ENCODE results near the gene PAQR8. TPM values are rescaled to one million over a fixed set of nuclear protein-coding genes. Genes with fewer than 3 reads are reported as not detected.

Gene PAQR8
- total and polyA plus RNA-seq, 2 donors (not counting 1 experiment from before 2014, with no cell fraction given) = 2.6 to 6.1 TPM

DNA sequence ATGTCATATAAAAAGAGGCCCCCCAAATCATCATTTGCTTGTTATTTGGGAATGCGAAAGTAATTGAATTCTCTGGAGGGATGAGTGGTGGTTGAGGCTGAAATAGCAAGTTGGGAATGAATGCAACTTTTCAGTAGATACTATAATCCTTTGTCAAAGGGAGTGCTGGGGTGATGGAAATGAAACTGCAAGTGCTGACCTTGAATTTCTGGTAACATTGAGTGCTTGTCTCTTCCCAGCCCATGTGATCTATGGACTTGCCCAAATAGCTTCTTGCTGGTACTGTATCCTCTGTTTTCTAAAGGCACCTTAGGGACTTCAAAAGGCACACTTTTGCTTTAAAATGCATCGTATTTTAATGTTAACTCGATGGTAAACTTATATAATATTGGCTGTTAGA is 14.8 kb downstream of the PAQR8 start:
- Histone ChIP-seq H3K27me3 (ENCODE audit: control insufficient read depth, insufficient read depth, low read length) (no peaks in the 10 kb centered on the region), H3K9ac (ENCODE audit: insufficient read depth, low read length) (no peak overlapping the region), H3K4me2 (ENCODE audit: extremely low read depth, insufficient read depth, low read length) (no peak overlapping the region), H3K9me3 (ENCODE audit: control insufficient read depth, insufficient read depth, low read depth, low read length) (no peaks in the 10 kb centered on the region), H3K4me1 (ENCODE audit: control insufficient read depth, extremely low read depth, insufficient read depth, low read length) (no peaks in the 10 kb centered on the region), H3K36me3 (ENCODE audit: control insufficient read depth, insufficient read depth, low read length) (no peaks in the 10 kb centered on the region), H3K4me3 (replicated peaks in 1 of 4; ENCODE audit: control extremely low read depth in 1 of 4, insufficient read depth in 1 of 4, low read depth in 3 of 4, low read length in 4 of 4) (no peak overlapping the region), H2AFZ (ENCODE audit: low read length) (no peak overlapping the region), H4K20me1 (ENCODE audit: control insufficient read depth, extremely low read depth, insufficient read depth, low read length) (no peaks in the 10 kb centered on the region), H3K27ac (ENCODE audit: insufficient read depth, low read length) (no peak overlapping the region), H3K79me2 (ENCODE audit: control insufficient read depth, insufficient read depth, low read length) (no peaks in the 10 kb centered on the region)
- DNase-seq (ENCODE audit: low read depth in 2 of 2) = no peak
- TF ChIP-seq EZH2 (IDR thresholded peaks at IDR 0.05; ENCODE audit: low read length, missing control alignments) = no peak

DNA sequence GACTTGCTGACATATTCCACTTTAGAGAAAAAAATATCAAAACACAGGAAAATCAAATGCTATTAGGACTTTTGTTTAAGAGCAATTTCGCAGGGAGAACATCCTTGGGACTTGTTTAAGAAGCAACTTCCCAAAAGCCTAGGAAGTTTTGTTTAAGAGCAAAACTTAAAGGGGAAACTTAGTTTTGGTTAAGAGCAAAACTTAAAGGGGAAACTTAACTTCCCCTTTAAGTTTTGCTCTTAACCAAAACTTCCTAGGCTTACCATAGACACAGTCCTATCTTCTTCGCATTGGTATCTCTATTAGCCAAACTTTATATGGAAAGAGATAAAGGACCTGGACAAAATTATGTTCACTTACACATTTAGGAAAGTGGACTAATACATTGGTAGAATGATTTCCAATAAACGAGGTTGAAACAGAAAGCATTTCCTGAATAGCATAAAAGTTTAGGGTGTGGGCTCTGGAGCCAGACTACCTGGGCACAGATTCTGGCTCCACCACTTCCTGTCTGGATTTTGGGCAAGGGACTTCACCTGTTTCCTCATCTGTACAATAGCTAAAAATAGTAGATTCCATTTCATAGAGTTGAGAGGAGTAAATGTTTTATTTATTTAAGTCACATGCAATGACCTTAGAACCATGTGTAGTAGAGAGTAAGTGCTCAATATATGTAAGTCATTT is 15.7 kb downstream of the PAQR8 start:
- H3K79me2 ChIP-seq (ENCODE audit: control insufficient read depth, insufficient read depth, low read length) = no peaks in the 10 kb centered on the region
- H3K9me3 ChIP-seq (ENCODE audit: control insufficient read depth, insufficient read depth, low read depth, low read length) = no peaks in the 10 kb centered on the region
- TF ChIP-seq, protein P1, sequence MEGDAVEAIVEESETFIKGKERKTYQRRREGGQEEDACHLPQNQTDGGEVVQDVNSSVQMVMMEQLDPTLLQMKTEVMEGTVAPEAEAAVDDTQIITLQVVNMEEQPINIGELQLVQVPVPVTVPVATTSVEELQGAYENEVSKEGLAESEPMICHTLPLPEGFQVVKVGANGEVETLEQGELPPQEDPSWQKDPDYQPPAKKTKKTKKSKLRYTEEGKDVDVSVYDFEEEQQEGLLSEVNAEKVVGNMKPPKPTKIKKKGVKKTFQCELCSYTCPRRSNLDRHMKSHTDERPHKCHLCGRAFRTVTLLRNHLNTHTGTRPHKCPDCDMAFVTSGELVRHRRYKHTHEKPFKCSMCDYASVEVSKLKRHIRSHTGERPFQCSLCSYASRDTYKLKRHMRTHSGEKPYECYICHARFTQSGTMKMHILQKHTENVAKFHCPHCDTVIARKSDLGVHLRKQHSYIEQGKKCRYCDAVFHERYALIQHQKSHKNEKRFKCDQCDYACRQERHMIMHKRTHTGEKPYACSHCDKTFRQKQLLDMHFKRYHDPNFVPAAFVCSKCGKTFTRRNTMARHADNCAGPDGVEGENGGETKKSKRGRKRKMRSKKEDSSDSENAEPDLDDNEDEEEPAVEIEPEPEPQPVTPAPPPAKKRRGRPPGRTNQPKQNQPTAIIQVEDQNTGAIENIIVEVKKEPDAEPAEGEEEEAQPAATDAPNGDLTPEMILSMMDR (conservative IDR thresholded peaks at IDR 0.05 in 1 of 2, IDR thresholded peaks at IDR 0.05 in 1 of 2; ENCODE audit: low read depth in 1 of 2, low read length in 2 of 2) = no peak
- TF ChIP-seq EZH2 (IDR thresholded peaks at IDR 0.05; ENCODE audit: low read length, missing control alignments) = no peak
- H4K20me1 ChIP-seq (ENCODE audit: control insufficient read depth, extremely low read depth, insufficient read depth, low read length) = no peaks in the 10 kb centered on the region
- H3K9ac ChIP-seq (ENCODE audit: insufficient read depth, low read length) = no peak overlapping the region
- no peak overlapping the region for H3K4me3 ChIP-seq (replicated peaks in 1 of 4; ENCODE audit: control extremely low read depth in 1 of 4, insufficient read depth in 1 of 4, low read depth in 3 of 4, low read length in 4 of 4)
- H3K4me1 ChIP-seq (ENCODE audit: control insufficient read depth, extremely low read depth, insufficient read depth, low read length) = no peaks in the 10 kb centered on the region
- no peak overlapping the region for H3K4me2 ChIP-seq (ENCODE audit: extremely low read depth, insufficient read depth, low read length)
- H2AFZ ChIP-seq (ENCODE audit: low read length) = no peak overlapping the region
- no peaks in the 10 kb centered on the region for H3K36me3 ChIP-seq (ENCODE audit: control insufficient read depth, insufficient read depth, low read length)
- no peaks in the 10 kb centered on the region for H3K27me3 ChIP-seq (ENCODE audit: control insufficient read depth, insufficient read depth, low read length)
- no peak overlapping the region for H3K27ac ChIP-seq (ENCODE audit: insufficient read depth, low read length)
- no peak for DNase-seq (ENCODE audit: low read depth in 2 of 2)

DNA sequence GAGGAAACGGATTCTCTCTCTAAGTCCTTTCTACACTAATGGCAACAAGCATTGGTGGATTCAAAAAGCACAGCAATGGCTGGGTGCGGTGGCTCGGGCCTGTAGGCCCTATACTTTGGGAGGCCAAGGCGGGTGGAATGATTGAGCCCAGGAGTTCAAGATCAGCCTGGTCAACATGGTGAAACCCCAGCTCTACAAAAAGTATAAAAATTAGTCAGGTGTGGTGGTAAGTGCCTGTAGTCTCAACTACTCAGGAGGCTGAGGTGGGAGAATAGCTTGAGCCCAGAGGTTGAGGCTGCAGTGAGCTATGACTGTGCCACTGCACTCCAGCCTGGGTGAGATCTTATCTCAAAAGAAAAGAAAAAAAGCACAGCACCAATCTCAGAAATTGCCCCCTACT is 19.3 kb downstream of the PAQR8 start:
- H3K9me3 ChIP-seq (ENCODE audit: control insufficient read depth, insufficient read depth, low read depth, low read length) = no peaks in the 10 kb centered on the region
- no peak overlapping the region for H3K27ac ChIP-seq (ENCODE audit: insufficient read depth, low read length)
- no peaks in the 10 kb centered on the region for H3K36me3 ChIP-seq (ENCODE audit: control insufficient read depth, insufficient read depth, low read length)
- no peak for TF ChIP-seq EZH2 (IDR thresholded peaks at IDR 0.05; ENCODE audit: low read length, missing control alignments)
- TF ChIP-seq, protein P1 (conservative IDR thresholded peaks at IDR 0.05 in 1 of 2, IDR thresholded peaks at IDR 0.05 in 1 of 2; ENCODE audit: low read depth in 1 of 2, low read length in 2 of 2) = no peak
- H3K4me2 ChIP-seq (ENCODE audit: extremely low read depth, insufficient read depth, low read length) = no peak overlapping the region
- no peak overlapping the region for H3K4me3 ChIP-seq (replicated peaks in 1 of 4; ENCODE audit: control extremely low read depth in 1 of 4, insufficient read depth in 1 of 4, low read depth in 3 of 4, low read length in 4 of 4)
- no peaks in the 10 kb centered on the region for H4K20me1 ChIP-seq (ENCODE audit: control insufficient read depth, extremely low read depth, insufficient read depth, low read length)
- no peaks in the 10 kb centered on the region for H3K79me2 ChIP-seq (ENCODE audit: control insufficient read depth, insufficient read depth, low read length)
- no peak overlapping the region for H2AFZ ChIP-seq (ENCODE audit: low read length)
- no peaks in the 10 kb centered on the region for H3K4me1 ChIP-seq (ENCODE audit: control insufficient read depth, extremely low read depth, insufficient read depth, low read length)
- no peaks in the 10 kb centered on the region for H3K27me3 ChIP-seq (ENCODE audit: control insufficient read depth, insufficient read depth, low read length)
- H3K9ac ChIP-seq (ENCODE audit: insufficient read depth, low read length) = no peak overlapping the region
- DNase-seq (ENCODE audit: low read depth in 2 of 2) = no peak
